ENCODE measurements around the gene CLPSL2. TPM values are rescaled to one million over a fixed set of nuclear protein-coding genes. Genes with fewer than 3 reads are reported as not detected.

Gene CLPSL2
- total RNA-seq, 1 experiment from 2014 or later, result 1.7 TPM

DNA sequence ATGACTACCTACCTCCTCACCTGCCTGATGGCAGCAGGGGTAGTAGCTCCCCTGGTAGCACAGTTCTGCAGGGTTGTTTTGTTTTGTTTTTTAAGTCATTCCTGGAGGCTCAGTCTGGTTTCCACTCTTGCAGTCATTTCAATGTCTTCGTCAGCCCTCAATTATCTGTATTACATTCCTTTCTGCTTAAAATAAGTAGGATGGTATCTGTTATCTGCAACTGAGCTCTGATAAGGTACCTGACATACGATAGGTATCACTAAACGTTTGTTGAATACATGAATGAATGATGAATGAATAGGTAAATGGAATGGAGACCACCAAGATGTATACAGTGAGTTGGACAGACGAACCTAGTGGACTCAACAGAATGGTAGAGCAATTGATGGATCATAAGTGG is 7.2 kb upstream of the CLPSL2 start:
- ChIA-PET POLR2A (interaction anchor here (1.1 kb wide), 1 partner anchor 12 kb away, joined by 3 read pairs; no protein-coding TSS in a partner anchor), CTCF (interaction anchor here (1.8 kb wide), 1 partner anchor 12 kb away, joined by 7 read pairs; no protein-coding TSS in a partner anchor), RAD21 (ENCODE audit: low non-redundant PET in 1 of 2, low total read pairs in 2 of 2, uncharacterized antibody in 2 of 2, unreplicated experiment in 2 of 2) (no interaction called here)
- ATAC-seq, result no peak
- Histone ChIP-seq H3K36me3 (ENCODE audit: control insufficient read depth in 1 of 2, insufficient read depth in 2 of 2, low read length in 2 of 2) (no peaks in the 10 kb centered on the region), H3K79me2 (ENCODE audit: insufficient read depth, low read length) (no peaks in the 10 kb centered on the region), H2AFZ (ENCODE audit: low read depth, low read length, poor library complexity, severe bottlenecking) (no peak overlapping the region), H3K27ac (ENCODE audit: low read depth, low read length) (no peak overlapping the region), H3K4me2 (ENCODE audit: low read length) (no peak overlapping the region), H3K9me3 (ENCODE audit: control insufficient read depth in 1 of 2, insufficient read depth in 1 of 2, low read depth in 1 of 2, low read length in 2 of 2) (no peaks in the 10 kb centered on the region), H4K20me1 (ENCODE audit: insufficient read depth) (no peaks in the 10 kb centered on the region), H3K4me1 (ENCODE audit: control insufficient read depth in 1 of 2, insufficient read depth in 2 of 2, low read length in 2 of 2) (peaks cover 0 to 5% of the 10 kb centered on the region in 2 experiments; a peak in 1 of 4 replicates), H3K9ac (ENCODE audit: low read length) (no peak overlapping the region), H3K9me2 (ENCODE audit: insufficient read depth) (no peaks in the 10 kb centered on the region), H3K4me3 (replicated peaks in 1 of 2; ENCODE audit: low read depth in 1 of 2, low read length in 2 of 2) (no peak overlapping the region), H3K27me3 (ENCODE audit: insufficient read depth, low read length) (no peaks in the 10 kb centered on the region)
- intact Hi-C loops (cut with micrococcal nuclease), result no loop called here
- BruUV-seq (replicated peaks), result no TSS peak
- TF ChIP-seq JUND (IDR thresholded peaks at IDR 0.05), result no peak
- TF ChIP-seq, protein P1, sequence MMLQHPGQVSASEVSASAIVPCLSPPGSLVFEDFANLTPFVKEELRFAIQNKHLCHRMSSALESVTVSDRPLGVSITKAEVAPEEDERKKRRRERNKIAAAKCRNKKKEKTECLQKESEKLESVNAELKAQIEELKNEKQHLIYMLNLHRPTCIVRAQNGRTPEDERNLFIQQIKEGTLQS (IDR thresholded peaks at IDR 0.05), result no peak
- TF ChIP-seq, protein P2, sequence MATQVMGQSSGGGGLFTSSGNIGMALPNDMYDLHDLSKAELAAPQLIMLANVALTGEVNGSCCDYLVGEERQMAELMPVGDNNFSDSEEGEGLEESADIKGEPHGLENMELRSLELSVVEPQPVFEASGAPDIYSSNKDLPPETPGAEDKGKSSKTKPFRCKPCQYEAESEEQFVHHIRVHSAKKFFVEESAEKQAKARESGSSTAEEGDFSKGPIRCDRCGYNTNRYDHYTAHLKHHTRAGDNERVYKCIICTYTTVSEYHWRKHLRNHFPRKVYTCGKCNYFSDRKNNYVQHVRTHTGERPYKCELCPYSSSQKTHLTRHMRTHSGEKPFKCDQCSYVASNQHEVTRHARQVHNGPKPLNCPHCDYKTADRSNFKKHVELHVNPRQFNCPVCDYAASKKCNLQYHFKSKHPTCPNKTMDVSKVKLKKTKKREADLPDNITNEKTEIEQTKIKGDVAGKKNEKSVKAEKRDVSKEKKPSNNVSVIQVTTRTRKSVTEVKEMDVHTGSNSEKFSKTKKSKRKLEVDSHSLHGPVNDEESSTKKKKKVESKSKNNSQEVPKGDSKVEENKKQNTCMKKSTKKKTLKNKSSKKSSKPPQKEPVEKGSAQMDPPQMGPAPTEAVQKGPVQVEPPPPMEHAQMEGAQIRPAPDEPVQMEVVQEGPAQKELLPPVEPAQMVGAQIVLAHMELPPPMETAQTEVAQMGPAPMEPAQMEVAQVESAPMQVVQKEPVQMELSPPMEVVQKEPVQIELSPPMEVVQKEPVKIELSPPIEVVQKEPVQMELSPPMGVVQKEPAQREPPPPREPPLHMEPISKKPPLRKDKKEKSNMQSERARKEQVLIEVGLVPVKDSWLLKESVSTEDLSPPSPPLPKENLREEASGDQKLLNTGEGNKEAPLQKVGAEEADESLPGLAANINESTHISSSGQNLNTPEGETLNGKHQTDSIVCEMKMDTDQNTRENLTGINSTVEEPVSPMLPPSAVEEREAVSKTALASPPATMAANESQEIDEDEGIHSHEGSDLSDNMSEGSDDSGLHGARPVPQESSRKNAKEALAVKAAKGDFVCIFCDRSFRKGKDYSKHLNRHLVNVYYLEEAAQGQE (IDR thresholded peaks at IDR 0.05; ENCODE audit: low read depth), result no peak
- no peak for TF ChIP-seq FOSL1 (IDR thresholded peaks at IDR 0.05; ENCODE audit: low read depth)
- no peak for TF ChIP-seq ZFX (IDR thresholded peaks at IDR 0.05)
- no peak for TF ChIP-seq YY1 (IDR thresholded peaks at IDR 0.05; ENCODE audit: extremely low read depth, insufficient replicate concordance, low read depth, low read length)
- no peak for TF ChIP-seq RAD21 (IDR thresholded peaks at IDR 0.05; ENCODE audit: low read depth)
- TF ChIP-seq, protein P3, sequence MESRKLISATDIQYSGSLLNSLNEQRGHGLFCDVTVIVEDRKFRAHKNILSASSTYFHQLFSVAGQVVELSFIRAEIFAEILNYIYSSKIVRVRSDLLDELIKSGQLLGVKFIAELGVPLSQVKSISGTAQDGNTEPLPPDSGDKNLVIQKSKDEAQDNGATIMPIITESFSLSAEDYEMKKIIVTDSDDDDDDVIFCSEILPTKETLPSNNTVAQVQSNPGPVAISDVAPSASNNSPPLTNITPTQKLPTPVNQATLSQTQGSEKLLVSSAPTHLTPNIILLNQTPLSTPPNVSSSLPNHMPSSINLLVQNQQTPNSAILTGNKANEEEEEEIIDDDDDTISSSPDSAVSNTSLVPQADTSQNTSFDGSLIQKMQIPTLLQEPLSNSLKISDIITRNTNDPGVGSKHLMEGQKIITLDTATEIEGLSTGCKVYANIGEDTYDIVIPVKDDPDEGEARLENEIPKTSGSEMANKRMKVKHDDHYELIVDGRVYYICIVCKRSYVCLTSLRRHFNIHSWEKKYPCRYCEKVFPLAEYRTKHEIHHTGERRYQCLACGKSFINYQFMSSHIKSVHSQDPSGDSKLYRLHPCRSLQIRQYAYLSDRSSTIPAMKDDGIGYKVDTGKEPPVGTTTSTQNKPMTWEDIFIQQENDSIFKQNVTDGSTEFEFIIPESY (IDR thresholded peaks at IDR 0.05; ENCODE audit: extremely low read depth, insufficient replicate concordance, low read length), result no peak
- TF ChIP-seq SRF (IDR thresholded peaks at IDR 0.05; ENCODE audit: low read depth), result no peak
- TF ChIP-seq POLR2AphosphoS5 (IDR thresholded peaks at IDR 0.05; ENCODE audit: low read depth, low read length), result no peak
- TF ChIP-seq SIN3A (IDR thresholded peaks at IDR 0.05; ENCODE audit: low read depth), result no peak
- no peak for TF ChIP-seq SP1 (IDR thresholded peaks at IDR 0.05; ENCODE audit: low read depth)
- no peak for TF ChIP-seq EZH2 (IDR thresholded peaks at IDR 0.05)
- TF ChIP-seq, protein P4, sequence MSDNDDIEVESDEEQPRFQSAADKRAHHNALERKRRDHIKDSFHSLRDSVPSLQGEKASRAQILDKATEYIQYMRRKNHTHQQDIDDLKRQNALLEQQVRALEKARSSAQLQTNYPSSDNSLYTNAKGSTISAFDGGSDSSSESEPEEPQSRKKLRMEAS (IDR thresholded peaks at IDR 0.05), result no peak
- no peak for TF ChIP-seq EGR1 (IDR thresholded peaks at IDR 0.05; ENCODE audit: low read depth)
- no peak for DNase-seq (ENCODE audit: low read depth, low spot score)
